ENCODE measurements around the gene NMRK2.

The NMRK2 gene

GRCh38 chr19:3968556-3969434, 35.9 kb downstream of the NMRK2 start:
- H3K4me3 ChIP-seq (ENCODE audit: low read depth, low read length): no peak overlapping the region
- no peak for TF ChIP-seq CTCF (IDR thresholded peaks at IDR 0.05; ENCODE audit: low read depth, low read length, missing control alignments)
- no peak for DNase-seq (ENCODE audit: low read depth)

- peak overlapping the region; percentile 80 for H3K4me3 ChIP-seq (ENCODE audit: low read depth, low read length)
- DNase-seq (ENCODE audit: low read depth): no peak
- TF ChIP-seq CTCF (IDR thresholded peaks at IDR 0.05; ENCODE audit: low read depth, low read length, missing control alignments): no peak
Measured at GRCh38 chr19:3969435-3970312, 36.8 kb downstream of the NMRK2 start.

- no peak for TF ChIP-seq CTCF (IDR thresholded peaks at IDR 0.05; ENCODE audit: low read depth, low read length, missing control alignments)
- H3K4me3 ChIP-seq (ENCODE audit: low read depth, low read length): peak overlapping the region; percentile 80
- no peak for DNase-seq (ENCODE audit: low read depth)
Measured at GRCh38 chr19:3970313-3970807, 37.5 kb downstream of the NMRK2 start.

- no peak for TF ChIP-seq CTCF (IDR thresholded peaks at IDR 0.05; ENCODE audit: low read depth, low read length, missing control alignments)
- DNase-seq (ENCODE audit: low read depth): peak; percentile 96
- H3K4me3 ChIP-seq (ENCODE audit: low read depth, low read length): peak within 1 kb of the TSS; percentile 80
Measured at GRCh38 chr19:3970808-3971598, 38.1 kb downstream of the NMRK2 start, which contains the start of gene DAPK3. DAPK3 (minus strand) TSS chr19:3971099; CDS start chr19:3969735, 1,364 bp downstream.

- DNase-seq (ENCODE audit: low read depth): no peak
- no peak for TF ChIP-seq CTCF (IDR thresholded peaks at IDR 0.05; ENCODE audit: low read depth, low read length, missing control alignments)
Measured at GRCh38 chr19:3975144-3975543, 42.3 kb downstream of the NMRK2 start.

GRCh38 chr19:3975637-3976087, 42.8 kb downstream of the NMRK2 start:
- no peak overlapping the region for H3K4me3 ChIP-seq (ENCODE audit: low read depth, low read length)
- TF ChIP-seq CTCF (IDR thresholded peaks at IDR 0.05; ENCODE audit: low read depth, low read length, missing control alignments): no peak
- no peak for DNase-seq (ENCODE audit: low read depth)

More at GRCh38 chr19:3975144-3975543, 42.3 kb downstream of the NMRK2 start:
- H3K4me3 ChIP-seq (ENCODE audit: low read depth, low read length): no peak overlapping the region

Data from GM12864 (cell line).